ENCODE data around the gene PHF3.
A peak's percentile ranks its signal among the peaks of the same experiment; 100 is the strongest.

Gene PHF3

DNA sequence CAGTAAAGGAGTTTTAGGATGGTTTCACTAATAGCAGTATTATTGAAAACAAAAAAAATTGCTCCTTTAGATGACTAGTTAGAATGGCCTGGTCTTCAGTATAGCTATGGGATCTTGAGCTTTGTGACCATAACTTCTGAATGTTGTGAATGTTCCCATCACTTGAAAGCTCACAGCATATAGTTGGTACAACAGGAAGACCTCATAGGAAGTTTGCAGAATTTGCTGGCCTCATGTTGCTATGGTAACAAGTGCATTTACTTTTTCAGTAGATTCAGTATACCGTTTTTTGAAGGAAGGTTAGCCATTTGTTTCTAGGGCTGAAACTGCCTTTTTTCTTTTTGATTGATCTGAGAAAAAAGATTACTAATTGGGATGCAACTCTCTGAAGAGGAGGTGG, 8.3 kb downstream of the PHF3 start:
- DNase-seq (ENCODE audit: low read depth in 2 of 2), result no peak

DNA sequence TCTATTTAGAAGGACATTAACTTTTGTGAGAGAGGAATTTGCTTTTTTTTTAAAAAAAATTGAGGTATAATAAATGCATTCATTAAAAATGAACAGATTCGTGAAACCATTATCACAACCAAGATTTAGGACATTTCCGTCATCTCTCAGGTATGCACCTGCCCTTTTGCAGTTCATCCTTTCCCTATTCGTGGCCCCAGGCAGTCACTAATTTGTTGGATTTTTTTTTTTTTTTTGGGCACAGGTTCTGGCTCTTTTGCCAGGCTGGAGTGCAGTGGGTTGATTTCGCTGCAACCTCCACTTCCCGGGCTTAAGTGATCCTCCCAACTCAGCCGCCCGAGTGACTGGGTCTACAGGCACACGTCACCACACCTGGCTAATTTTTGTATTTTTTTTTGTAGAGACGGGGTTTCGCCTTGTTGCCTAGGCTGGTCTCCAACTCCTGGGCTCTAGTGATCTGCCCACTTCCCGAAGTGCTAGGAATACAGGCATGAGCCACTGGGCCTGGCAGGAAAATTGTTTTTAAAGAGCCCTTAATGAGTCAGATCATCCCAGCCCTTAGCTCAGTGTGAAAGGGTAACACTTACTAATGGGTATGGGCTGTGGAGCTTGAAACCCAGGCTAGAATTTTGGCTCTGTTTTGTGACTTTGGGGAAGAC, 9.2 kb downstream of the PHF3 start:
- DNase-seq (ENCODE audit: low read depth in 2 of 2), result no peak

DNA sequence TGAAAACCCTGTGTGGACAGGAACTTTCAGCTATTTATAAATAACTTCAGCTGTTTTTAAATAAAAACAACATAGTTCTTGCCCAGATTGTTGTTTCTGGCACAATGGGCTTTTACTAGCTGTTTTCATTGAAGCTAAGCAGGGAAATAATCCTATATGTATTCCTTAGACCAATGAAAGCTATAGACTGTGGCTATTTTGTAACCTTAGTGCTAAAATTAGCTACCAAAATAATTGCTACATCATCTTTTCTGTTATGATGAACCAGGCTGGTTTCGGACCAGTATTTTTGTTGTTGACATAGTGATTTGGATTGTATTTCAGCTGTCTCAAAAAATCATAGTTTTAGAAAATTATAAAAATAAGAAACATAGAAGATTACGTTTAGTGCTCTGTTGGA, 13.7 kb downstream of the PHF3 start:
- no peak for DNase-seq (ENCODE audit: low read depth in 2 of 2)

DNA sequence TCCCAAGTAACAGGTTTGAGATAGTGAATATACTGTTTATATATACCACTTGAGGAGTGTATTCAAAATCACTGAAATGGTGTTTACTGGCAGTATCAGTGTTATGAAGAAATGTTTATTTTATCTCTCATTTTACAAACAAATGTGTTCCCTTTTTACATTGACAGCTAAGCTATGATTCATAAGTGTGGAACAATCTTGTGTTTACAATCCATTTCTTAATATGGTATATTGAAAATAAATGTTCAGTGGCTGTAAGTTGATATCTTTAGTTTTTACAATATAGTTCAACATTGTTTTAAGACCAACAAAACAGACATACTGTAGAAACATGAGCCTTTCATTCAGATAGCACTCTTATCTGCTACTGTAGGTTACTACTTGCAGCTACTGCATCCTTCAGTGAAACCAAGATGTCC, 14.3 kb downstream of the PHF3 start:
- DNase-seq (ENCODE audit: low read depth in 2 of 2), result no peak

DNA sequence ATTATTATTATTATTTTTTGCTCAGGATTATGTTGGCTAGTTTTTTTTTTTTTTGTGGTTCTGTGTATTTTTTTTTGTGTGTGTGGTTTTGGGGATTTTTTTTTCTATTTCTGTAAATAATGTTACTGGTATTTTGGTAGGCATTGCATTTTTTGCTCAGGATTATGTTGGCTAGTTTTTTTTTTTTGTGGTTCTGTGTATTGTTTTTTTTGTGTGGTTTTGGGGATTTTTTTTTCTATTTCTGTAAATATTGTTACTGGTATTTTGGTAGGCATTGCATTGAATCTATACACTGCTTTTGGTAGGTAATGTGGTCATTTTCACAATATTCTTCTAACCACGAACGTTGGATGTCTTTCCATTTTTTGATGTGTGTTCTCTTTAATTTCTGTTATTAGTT, 17.4 kb downstream of the PHF3 start:
- no peak for DNase-seq (ENCODE audit: low read depth in 2 of 2)

DNA sequence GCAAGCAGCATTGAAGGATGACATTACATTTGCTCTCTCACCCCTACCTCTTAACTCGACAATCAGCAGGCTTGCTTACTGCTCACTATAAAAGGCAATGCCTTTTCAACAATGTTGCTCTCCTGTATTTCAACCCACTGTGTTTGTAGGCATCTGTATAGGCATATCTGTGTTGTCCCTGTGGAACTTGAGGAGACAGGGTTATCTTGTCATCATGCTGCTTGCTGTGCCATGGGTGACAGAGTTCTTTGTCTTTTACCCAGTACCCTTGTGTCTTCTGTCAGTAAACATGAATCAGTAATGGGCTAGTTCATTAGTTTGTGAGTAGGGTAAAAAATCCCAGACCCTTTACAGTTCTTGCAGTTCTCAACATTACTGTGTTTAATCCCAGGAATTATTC, 25.2 kb downstream of the PHF3 start:
- no peak for DNase-seq (ENCODE audit: low read depth in 2 of 2)

DNA sequence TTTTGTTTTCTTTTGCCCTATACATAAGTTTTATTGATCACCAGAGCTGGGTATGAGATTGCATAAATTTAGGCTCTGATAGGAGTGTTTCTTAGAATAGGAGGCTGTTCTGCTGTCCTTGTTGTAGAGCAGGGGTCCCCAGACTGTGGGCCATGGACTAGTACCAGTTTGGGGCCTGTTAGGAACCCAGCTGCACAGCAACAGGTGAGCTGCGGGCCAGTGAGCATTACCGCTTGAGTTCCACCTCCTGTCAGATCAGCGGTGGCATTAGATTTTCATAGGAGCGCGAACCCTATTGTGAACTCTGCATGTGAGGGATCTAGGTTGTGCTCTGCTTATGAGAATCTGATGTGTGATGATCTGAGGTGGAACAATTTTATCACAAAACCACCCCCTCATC, 26.2 kb downstream of the PHF3 start:
- DNase-seq (ENCODE audit: low read depth in 2 of 2), result no peak

DNA sequence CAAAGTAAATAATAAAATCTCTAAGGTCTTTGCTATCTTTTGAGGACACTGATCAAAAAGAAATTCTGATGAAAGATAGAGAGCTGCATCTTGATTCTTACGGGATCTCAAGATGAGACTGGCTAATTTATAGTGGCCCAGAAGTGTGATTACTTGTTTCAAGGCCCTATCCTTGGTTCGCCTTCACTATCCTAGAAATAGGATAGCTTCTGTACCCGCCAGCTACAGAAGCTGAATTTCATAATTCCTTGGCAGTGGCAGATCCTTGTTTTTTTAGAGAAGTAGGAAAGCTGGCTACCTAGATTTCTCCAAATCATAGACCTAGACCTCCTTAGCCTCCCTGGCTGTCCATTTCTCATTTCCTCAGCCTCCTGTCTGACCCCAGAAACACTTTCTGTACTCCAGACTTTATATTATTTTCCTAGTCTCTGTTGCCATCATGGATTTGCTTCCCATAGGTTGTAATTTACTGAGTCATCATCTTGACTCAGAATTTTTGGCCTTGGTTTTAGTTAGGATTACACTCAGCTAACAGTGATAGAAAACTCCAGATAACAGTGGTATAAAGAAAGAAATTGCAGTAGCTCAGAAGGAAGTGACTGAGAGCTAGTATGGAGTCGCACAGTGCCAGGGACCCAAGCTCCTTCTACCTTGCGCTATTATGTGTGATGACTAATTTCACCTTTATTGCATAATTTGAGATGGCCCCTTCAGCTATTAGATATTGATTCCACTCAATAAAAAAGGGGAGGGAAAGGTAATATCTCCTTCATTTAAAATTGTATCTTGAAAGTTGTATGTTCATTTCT, 27.7 kb downstream of the PHF3 start:
- DNase-seq (ENCODE audit: low read depth in 2 of 2), result peak; percentile 37 to 38

DNA sequence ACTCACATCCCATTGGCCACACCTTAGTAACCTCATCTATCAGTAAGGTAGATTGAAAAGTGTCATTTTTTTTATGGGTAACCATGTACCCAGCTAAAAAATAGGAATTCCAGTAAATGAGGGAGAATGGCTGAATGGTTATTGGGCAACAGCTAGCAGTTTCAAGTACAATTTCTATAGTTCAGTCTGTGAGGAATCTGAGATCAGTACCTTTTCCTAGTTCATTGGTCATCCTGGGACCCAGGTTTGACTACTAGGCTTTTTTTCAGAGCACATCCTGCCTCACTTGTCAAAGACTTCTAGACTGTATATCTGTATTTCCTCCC, 28.3 kb downstream of the PHF3 start:
- DNase-seq (ENCODE audit: low read depth in 2 of 2), result no peak

DNA sequence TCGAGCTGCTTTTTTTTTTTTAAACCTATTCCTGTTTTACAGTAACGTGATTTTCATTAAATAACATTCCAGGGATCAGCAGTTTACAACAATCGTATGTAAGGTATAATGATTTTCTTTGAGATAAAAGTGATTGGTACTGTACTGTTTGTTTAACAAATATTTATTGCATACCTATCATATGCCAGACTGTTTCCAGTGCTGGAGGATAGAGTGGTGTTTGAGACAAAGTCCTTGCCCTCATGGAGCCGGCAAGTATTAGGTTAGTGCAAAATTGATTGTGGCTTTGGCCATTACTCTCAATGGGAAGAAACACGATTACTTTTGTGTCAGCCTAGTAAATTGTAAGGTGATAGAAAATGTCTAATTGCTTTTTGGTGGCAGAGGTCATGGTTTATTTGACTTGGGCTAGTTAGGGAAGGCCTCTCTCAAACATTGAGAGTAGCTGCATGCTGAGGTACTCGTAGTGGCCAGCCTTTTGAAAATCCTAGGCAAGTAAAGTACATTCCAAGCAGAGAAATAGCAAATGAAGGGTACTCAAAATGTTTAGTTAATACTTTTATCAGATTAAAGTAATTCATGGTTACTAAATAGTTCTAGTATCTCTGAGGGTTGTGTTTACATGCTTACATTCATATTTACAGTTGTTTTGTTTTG, 35.6 kb downstream of the PHF3 start:
- DNase-seq (ENCODE audit: low read depth in 2 of 2), result no peak

DNA sequence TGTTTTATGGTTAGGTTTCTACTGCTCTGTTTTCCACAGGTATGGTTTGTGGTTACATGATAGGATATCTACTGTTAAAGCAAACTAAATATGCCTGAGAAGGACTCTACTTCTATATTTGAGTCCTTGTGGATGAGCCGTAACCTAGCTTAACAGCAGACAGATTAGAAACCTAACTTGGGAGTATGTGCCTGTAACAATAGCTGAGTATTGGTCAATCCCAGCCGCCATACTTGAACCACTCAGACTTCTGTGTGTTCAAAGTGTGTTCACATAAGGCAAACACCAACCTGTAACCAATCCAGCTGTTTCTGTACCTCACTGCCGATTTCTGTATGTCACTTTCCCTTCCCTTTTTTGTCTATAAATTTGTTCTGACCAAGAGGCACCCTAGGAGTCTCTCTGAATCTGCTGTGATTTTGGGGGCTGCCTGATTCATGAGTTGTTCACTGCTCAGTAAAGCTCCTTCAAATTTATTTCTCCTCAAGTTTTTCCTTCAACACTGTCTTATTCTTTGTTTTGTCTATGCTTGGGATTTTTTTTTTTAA, 37.1 kb downstream of the PHF3 start:
- no peak for DNase-seq (ENCODE audit: low read depth in 2 of 2)

DNA sequence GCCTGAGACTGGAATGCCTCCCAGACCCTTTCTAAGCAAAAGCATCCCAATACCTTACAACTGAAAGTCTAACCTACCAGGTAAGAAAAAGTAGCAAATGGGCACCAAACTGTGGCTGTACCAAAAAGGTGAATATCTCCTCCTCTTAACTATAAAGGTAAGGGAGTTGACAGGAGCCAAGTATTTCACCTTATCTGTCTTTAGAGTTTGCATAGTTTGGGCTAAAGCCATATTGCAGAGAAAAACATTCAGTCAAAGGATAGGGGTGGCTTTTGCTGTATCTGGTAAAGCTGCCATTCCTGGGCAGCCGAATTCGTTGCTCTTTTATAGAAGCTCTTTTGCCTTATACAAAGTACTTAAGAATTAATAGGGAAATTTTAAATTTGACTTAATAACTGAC, 38.1 kb downstream of the PHF3 start:
- no peak for DNase-seq (ENCODE audit: low read depth in 2 of 2)

DNA sequence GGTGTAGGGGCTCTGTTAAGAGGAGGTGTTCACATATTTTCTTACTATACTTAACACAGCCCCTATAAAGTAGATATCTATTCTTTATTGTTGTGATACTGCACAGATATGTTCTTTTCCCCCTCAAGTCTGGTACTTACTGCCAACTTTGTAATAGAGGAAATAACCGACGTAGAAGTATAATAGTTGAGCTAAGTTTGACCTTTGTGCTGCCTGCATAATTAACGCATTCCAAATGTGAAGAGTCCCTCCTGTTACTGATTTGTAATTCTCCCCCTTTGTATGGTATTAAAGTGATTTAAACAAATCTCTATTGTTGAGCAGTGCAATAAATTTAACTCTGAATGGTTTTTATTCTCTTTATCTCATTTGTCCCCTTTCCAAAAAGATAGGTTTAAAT, 39.0 kb downstream of the PHF3 start:
- DNase-seq (ENCODE audit: low read depth in 2 of 2), result no peak

DNA sequence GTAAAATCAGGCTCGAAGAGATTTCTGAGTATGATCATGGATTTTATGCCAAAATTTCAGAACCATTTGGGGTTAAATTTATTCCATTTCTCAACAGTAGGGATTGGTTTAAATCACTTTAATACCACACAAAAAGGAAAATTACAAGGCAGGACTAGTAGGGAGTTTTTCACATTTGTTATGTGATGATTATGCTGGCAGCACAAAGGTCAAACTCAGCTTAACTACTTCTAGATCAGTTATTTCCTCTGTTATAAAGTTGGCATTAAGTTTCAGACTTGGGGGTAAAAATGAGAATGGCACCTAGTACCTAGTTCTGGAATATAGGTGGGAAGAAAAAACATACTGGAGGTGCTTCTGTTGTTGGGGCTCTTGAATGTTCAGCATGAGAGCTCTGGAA, 39.5 kb downstream of the PHF3 start:
- no peak for DNase-seq (ENCODE audit: low read depth in 2 of 2)

DNA sequence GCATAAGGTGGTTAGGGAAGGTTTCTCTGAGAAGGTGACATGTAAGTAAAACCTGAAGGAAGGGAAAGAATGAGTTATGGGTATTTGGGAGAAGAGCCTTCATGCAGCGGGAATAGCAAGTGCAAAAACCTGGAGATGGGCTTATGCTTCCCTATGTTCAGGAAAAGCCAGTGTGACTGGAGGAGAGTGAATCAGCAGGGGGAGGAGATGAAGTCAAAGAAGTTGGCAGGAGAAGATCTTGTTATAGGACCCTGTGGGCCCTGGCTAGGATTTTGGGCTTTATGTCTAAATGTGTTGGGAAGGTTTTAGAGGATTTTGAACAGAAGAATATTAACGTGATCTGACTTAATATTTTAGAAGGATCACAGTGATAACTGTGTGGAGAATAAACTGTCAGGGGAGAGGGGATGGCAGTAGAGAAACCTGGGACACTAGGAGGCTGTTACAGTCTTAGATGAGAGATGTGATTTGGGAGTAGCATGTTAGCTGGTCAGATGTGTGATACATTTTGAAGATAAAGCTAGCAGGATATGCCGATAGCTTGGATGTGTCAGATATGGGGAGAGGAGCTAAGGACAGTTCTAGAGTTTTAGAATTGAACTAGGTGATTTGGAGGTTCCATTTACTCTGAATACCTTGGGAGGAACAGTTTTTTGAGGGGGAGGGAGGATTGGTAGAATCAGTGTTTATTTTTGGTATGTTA, 41.0 kb downstream of the PHF3 start:
- DNase-seq (ENCODE audit: low read depth in 2 of 2), result no peak

DNA sequence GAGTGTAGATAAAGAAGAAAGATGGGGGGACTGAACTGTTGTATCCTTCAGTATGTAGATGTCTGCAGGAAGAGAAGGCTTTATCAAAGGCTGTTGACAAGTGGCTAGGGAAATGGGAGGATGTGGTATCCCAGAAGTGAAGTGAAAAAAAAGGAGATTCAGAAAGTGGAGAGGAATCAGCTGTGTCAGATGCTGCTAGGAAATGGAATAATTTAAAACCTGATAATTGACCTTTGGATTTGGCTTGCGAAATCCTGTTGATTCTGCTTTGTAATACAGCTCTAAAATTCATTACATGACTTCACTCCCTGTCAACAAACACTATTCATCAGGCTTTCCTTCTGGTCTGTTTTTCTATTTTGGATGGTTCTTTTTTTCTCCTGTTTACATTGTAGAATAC, 41.7 kb downstream of the PHF3 start:
- peak; percentile 18 to 19 for DNase-seq (ENCODE audit: low read depth in 2 of 2)

DNA sequence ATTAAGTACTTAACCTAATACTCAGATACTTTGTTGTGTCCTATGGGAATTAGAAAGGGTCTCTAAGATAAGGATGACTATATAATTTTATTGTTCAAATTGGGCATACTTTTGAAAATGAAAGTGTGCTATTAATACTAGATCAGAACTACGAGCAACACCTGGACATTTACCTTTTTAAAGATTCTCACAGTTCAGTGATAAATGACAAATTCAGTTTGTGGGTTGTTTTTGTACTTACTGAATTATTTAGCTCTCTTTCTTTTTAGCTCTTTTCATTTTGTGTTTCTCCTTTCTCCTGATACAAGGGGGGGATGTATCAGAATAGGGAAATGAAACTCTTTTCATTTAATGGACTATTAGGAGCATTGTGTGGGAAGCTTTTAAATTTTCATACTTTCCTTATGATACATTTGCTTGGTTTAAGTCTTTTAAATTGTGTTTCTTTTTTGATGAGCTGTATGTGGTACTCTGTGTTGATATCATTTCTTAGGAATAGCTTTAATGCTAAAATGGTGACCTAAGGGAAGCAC, 47.5 kb downstream of the PHF3 start:
- DNase-seq (ENCODE audit: low read depth in 2 of 2), result no peak

DNA sequence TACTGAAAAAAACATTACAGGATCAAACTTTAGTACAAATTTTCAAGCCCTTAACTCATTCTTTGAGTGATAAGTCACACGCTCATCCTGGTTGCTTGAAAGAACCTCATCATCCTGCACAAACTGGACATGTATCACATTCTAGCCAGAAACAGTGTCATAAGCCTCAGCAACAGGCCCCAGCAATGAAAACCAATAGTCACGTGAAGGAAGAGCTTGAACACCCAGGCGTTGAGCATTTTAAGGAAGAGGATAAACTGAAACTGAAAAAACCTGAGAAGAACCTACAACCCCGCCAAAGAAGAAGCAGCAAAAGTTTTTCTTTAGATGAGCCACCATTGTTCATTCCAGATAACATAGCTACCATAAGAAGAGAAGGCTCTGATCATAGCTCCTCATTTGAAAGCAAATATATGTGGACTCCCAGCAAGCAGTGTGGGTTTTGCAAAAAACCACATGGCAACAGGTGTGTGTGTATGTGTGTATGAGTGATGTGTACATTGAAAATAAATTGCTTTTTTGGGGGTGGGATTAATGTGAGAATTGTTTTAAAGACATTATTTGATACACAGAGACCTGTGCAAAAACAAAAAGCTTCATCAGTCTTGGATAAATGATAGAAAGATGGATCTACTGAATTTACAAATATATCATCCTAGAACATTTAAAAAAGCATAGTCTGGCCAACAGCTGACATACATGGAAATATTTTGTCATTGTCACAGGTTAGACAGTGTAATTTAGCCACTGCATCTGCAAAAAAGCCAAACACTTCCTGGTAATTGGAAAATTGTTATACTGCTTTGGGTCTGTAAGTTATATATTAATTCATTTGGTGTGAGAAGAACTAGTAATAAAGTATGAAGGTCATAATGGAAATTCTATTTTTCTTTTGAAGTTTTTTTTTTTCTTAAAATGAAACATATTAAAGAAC, 50.1 kb downstream of the PHF3 start:
- no peak for DNase-seq (ENCODE audit: low read depth in 2 of 2)

DNA sequence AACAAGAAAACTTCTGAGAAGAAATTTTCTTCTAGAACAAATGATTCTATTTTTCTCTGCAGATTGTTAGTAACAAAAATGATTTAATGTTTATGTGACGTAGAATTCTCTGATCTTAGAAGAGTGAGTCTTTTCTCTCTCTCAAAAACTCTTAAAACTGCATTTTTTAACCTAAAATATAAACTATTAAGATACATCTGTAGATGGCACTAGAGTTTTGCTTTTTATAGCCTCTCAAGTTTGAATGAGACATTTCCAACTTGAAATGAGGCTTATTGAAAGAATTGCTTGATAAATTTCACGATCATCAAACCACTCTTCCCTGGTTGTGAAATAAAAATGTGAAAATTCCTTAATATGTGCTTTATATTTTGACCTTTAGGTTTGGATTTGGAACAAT, 53.8 kb downstream of the PHF3 start:
- DNase-seq (ENCODE audit: low read depth in 2 of 2), result no peak

DNA sequence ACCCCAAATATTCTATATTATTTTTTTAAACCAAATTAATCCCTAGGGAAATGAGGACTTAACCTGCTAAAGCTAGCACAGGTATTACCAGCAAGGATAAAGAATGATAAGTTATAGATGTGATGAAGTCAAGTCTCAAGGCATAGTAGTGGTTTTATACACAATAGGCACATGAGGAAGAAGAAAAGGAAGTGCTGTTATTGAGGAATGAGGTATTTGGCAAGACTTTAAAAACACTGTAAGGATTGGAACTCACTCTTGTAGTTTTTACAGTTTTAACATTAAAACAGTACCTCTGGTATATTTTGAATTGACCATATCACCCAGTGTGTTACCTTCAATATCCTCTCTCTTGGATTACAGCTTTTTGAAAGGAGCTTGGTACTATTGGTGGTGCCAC, 54.6 kb downstream of the PHF3 start:
- no peak for DNase-seq (ENCODE audit: low read depth in 2 of 2)

DNA sequence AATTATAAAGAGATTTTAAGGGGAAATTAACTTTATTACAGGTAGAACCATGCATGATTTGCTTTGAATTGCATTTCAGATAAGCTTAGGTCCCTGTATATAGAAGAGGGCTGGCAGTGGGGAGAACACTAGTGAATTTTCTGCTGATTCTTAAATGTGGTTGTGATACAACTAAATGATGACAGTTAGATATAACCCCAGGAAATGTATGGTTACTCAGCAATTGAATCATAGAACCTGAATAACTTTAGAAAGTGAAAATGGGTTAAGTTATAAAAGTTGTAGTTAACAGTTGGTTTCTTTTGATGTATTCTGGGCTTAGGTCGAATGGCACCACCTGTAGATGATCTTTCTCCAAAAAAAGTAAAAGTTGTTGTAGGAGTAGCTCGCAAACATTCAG, 70.1 kb downstream of the PHF3 start:
- DNase-seq (ENCODE audit: low read depth in 2 of 2), result no peak

Data from fibroblast of skin of left quadriceps (primary cell).